HG03064 (cell line): ENCODE measurements around the gene FKBP6.
"Not testable (repeated sequence)": the region's sequence is repeated elsewhere in the genome, so short reads cannot be mapped to it uniquely, and the experiment has no call there.

Experiments used
- ATAC-seq: cut with Tn5 transposase; IDR thresholded peaks from one replicate; pipeline ENCODE4 v1.9.1; 2021; ENCODE audit warnings: low read depth; ENCODE audit not compliant: unreplicated experiment

The FKBP6 gene

DNA sequence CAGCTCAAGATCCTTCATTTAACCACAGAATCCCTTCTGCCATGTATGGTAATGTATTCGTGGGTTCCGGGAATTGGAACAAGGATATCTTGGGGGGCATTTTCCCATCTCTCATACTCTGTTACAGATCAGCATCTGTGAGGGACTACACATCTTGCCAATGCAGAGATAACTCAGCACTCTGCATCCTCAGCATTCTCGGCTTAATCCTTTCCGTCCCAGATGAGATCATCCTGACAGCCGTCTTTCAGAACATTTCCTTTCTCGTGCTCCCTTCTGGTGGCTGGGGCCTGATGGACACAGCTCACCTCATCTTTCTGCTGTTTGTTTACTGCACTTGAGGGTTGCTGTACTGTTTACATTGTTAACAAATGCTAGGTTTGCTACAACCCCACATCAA, 25.3 kb downstream of the FKBP6 start:
- no peak for ATAC-seq

DNA sequence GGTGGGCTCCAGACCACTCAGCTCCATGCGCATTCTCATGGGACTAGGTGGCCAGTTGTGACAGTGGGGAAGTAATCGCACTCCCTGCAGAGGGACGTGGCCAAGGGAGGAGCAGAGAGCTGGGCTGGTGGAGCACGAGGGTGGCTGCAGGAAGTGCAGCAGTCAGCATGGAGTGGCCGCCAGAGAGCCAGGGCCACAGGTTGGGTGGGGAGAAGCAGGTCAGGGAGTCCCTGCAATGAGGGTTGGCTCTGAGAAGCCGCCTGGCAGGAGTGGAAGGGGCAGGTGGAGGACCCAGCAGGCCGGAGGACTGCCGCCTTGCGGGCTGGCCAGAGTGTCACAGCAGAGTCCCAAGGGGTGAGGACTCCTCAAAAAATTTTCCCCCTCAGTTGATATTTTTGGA, 26.2 kb downstream of the FKBP6 start:
- no peak for ATAC-seq

DNA sequence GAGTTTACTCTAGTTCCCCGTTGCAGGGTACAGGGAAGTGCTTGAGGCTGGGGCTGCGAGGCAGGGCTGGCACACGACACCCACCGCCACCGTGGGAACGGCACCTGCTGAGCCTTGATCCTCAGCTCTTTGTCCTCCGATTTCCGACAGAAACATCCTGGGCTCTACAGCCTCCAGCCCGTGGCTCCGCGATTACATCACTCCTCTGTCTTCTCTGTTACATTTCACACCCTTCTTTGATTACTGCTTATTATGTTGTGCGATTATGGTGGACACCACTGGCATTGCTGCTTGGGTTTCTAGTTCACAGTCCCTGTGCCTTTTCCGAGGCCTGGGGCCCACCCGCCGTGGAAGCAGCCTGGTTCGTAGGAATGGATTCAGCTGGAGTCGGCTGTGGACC, 26.9 kb downstream of the FKBP6 start:
- ATAC-seq, result no peak

DNA sequence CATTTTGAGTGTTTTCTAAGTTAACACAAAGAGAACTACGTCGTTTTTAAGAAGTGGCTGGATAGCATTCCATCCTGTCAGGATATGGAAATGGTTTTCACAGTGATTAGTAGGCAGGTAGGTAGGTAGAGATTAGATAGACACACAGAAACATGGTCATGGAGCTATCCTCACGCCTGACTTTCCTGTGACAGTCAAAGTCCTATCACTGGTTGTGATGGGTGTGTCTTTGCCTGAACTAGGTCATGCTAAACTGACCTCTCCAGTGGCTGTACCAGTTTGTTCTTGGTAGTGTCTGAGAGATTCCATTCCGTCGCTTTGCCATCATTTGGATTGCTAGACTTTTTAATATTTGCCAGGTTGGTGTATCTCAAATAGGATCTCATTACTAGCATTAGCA, 28.2 kb downstream of the FKBP6 start:
- no peak for ATAC-seq

DNA sequence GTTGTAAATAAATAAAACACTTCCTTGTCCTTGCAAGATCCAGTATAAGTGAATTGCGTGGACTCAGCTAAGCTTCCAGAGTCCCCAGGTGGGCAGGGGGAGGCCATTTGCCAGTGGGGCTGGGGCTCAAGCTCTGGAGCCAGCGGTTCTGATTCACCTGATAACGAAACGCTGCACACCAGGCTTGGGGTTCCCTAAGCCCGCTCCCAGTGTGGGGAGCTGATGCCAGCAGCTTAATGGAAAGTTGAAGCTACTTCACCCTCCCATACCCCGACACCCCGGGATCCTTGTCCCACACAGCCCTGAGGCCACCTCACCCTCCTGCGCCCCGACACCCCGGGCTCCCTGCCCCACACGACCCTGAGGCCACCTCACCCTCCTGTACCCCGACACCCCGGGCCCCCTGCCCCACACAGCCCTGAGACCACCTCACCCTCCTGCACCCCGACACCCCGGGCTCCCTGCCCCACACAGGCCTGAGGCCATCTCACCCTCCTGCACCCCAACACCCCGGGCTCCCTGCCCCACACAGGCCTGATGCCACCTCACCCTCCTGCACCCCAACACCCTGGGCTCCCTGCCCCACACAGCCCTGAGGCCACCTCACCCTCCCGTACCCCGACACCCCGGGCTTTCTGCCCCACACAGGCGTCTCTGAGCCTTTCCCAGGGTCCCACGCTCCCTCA, 30.8 kb downstream of the FKBP6 start:
- ATAC-seq, result no peak

DNA sequence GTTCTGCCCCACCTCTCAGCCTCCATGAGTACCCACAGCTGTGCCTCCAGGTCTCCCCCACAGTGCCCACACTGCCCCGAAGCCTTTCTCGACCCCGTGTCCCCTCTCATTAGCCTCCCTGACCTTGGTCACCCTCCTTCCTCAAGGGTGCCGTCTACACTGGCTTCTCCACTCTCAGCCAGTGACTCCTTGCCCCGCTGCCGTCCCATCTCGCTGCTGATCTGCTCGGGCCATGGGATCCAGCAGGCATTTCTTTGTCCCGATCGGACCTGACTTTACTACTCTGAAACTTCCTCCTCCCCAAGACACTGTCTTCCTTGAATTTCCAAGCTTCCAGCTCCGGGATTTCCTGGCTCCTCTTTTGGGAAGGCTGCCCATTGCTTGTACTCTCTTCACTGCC, 31.3 kb downstream of the FKBP6 start:
- no peak for ATAC-seq

DNA sequence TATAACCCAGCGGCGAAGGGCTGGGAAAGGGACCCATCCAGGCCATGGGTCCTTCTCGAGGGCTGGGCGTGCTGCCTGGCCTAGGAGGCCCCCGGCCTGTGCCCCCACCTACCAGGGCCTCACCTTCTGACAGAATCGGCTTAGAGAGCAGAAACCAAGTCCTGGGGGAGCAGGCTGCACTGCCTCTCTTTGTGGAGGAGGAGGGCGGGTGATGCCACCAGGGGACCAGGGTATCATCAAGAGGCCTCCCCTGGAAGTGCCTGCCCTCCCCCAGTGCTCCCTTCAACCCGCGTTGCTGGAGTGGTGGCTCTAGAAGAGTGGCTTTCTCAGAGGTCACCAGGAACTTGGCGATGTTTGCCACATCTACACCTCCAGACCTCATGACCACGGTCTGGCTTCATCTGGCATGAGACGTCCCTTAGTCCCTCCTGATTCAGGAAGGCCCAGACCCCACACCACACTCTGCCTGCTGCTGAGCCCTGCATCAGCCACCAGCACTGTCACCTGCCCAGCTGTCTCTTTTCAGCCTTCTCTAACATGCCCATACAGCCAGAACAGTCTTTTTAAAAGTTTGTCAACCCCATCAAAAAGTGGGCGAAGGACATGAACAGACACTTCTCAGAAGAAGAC, 31.9 kb downstream of the FKBP6 start:
- no peak for ATAC-seq

DNA sequence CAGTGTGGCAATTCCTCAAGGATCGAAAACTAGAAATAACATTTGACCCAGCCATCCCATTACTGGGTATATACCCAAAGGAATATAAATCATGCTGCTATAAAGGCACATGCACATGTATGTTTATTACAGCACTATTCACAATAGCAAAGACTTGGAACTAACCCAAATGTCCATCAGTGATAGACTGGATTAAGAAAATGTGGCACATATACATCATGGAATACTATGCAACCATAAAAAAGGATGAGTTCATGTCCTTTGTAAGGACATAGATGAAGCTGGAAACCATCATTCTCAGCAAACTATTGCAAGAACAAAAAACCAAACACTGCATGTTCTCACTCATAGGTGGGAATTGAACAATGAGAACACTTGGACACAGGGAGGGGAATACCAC, 32.6 kb downstream of the FKBP6 start:
- ATAC-seq, result not testable (repeated sequence)

DNA sequence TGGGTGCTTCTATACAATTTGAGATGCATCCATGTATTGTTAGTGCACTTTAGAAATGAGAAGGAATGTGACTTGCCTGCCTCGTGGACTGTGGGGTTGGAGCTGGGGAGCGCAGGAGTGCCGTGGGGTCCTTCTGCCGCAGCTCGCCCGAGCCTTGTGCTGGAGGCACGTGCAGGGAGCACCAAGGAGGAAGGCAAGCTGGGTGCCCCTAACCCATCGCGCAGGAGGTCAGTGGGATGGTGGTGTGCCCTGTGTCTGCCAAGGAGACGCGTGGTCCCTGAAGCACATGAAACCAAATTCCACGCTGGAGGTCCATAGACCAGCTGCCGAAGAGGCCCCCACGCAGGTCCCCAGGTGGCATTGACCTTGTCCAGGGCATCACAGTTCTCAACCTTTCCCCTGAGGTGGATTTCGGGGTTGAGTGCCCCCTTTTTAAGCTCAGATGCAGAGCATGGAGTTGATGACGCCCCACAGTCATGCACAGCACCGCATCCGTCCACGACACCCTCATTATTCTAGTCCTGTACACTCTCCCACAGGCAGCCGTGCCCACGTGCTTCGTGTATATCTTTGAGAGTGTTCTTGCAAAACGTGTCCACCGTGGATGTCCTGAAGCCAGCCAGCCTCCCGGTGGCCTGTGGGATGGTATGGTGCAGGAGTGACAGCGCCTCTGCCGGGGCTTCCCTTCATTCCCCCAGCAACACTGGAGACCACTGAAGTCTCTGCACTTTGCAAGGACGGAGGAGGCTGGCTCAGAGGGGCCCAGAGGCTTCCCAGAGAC, 35.5 kb downstream of the FKBP6 start:
- no peak for ATAC-seq

DNA sequence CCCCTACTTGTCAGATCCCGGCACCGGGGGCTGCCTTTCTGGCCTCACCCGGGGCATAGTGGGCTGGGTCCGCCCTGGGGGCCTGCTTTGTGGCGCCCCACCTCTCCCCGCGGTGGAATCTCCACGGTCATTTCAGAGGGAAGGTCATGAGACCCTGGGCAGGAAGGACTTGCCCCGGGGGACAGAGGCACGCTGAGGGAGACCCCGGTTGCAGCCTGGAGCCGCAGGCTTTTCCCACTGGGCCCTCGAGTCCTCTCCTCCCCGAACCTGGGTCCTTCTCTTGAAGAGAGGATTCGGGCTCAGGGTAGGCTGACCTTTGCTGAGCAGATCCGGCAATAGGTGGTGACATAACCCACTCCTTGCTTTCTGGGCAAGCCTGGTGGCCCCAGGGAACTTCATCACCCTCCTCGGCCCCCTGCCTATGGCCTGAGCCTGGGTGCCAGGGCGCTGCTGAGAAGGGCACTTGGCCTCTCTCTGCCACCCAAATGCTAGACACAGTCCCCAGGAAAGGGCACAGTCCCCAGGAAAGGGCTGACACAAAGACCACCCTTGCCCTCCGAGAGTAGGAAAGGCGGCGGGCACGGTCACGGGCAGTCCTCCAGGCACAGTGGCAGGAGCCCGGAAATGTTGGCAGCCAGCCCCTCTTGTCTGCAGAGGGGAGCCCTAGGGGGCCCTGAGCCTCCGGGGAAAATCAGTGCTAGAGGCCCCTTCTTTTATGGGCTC, 36.2 kb downstream of the FKBP6 start:
- no peak for ATAC-seq

DNA sequence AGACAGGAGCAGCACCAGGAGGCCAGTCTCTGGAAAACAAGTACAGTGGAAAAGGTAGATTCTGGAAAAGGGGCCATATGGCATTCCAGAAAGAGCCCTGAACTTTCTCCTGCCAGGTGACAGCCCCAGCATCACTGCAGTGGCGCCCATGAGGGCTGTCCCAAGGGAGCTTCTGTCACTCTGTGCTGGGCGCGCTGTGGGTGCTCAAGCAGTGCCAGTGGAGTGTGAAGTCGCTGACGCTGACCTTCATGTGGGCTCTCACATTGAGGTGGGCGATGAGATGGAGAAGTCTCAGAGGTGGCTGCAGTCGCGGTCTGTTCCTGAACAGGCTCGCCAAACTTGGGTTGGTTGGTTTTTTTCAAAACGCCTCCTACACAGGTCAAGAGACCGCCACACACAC, 38.2 kb downstream of the FKBP6 start:
- ATAC-seq, result no peak

DNA sequence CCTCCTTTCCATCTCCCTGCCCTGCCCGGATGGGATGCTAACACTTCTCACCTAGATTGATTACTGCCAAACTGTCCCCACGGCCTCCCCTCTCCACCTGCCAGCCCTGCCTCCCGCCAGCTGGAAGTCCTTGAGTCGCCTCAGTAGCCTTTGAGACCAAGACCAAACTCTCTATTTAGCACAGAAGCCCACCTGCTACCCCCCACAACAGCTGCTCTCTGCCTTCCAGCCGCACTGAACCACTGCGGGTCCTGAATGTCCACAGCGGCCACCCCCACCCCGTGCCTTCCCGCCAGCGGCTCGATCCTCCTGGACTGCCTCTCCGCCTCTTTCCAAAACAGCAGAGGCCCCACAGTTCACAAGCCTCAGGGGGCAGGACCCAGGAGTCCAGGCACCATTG, 39.0 kb downstream of the FKBP6 start:
- no peak for ATAC-seq

DNA sequence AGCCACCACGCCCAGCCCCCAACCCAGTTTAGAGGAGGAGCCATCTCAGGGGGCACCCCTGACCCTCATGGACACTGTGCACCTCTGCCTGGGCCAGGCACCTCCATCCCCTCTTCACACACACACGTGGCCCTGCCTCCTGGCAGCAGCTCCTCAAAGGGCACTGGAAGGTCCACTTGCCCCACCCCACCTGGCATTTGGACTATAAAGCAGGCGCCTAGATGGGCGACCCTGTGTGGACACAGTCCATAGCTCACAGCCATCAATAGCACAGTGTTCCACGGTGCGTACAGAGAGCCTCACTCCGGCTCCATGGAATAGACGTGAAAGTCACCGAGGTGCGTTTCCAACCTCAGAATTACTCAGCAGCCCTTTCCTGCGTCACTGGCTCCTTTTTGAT, 41.0 kb downstream of the FKBP6 start:
- no peak for ATAC-seq

DNA sequence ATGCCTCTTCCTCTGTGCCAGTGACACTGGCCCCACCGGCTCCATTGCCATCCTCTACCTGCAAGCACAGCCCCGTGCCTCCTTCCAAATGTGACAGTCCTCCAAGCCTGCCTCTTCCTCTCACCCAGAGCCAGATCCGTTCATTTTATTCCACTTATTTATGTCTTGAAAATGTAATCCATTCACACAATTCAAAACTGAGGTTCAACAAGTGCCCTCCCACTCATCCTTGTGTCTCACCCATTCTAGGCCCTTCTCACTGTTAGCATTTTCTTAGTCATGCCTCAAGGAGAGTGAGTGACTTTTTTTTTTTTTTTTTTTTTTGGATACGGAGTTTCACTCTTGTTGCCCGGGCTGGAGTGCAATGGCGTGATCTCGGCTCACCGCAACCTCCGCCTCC, 41.7 kb downstream of the FKBP6 start:
- no peak for ATAC-seq

DNA sequence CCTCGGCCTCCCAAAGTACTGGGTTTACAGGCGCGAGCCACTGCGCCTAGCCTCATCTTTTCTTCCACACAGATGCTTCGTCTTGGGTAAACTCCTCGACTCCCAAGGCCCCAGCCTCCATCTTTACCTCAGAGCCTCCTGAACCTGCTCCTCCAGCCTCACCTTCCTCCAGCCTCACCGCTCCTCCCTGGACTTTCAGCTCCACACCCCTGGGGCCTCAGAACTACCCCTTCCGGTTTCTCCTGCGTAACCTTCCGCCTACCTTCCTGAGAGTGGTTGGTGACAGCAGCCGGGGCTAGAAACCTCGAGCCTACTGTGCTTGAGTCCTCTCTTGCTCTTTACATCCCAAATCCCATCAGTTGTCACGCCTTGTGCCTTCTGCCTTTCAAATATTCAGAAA, 45.8 kb downstream of the FKBP6 start:
- no peak for ATAC-seq

DNA sequence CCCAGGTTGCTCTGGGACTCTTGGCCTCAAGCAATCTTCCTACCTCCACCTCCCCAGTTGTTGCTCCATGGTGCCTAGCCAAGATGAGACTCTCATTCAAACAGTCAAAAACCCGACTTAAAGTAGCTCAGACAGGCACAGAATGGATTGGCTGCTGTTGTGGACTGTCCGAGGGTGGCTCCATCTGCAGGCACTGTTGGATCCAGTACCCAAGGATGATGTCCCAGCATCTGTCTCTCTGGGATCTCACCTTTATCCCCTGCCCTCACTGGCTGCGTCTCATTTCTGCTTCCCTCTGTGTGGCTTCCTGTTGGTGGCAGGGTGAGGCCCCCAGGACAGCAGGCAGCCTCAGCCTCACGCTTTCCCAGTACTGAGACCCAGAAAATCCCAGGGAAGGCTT, 48.3 kb downstream of the FKBP6 start:
- not testable (repeated sequence) for ATAC-seq

DNA sequence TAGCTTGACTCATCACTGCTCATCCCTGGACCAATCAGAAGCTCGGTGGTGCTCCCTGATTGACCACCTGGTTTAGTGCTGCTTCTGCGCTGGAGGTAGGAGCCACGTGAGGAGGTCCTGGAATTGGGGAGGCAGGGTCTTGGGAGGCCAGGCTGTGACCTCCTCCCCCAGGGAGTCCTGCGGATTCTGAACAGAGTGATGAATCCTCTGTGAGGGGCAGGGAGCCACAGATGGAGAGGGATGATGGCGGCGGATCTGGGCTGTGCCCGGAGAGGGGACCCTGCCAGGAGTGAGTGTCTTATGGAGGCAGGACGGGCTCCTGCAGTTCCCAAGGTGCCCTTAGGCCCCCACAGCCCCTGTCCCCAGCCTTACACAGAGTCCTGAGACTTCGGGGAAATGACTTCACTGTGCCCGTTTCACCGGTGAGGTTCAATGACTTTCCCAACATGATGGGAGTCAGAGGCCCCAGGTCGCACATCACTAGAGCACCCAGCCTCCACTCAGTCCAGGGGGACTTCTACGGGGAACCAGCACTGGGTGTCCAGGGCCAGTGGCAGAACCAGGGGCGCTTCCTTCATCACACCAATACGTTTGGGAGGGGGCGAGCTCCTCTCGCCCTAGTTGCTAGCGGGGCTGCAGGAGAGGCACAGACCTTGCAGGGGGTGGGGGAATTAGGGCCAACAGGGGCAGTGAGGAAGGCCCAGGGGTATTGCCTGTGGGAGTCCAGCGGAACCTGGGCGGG, 48.9 kb downstream of the FKBP6 start:
- ATAC-seq, result no peak

DNA sequence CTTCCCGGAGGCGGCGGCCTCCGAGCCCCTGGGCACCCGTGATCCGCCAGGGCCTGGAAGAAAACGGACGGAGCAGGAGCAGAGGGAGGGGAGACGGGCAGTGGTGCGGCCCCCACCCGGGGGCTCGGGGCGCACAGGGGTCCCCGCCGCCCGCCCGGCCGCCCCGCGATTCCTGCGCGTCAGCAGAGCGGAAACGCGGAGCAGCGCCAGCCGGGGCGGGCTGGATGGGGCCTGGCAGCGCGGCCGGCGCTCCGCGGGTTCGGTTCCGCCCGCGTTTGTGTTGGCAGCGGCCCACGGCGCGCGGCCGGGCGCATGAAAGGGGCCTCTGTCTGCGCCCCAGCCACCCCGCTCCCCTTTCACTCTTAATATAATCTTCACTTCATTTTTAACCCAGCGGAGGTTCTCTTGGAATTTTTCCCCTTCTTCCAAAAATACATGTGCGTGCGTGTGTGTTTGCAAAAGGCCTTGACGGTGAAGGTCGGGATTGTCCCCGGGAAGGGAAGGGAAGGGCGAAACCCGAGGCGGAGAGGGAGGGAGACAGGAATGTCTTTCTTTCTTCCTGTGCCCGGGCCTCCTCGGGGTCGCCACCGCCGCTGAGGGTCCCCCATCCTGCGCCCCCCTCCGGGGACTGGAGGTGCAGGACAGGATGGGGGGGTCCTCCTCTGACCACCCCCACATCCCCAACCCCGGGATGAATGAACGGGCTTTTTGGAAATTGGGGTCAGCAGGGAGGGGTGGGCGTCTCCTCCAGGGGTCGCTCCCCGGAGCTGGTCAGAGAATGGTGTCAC, 49.6 kb downstream of the FKBP6 start:
- ATAC-seq, result not testable (repeated sequence)

DNA sequence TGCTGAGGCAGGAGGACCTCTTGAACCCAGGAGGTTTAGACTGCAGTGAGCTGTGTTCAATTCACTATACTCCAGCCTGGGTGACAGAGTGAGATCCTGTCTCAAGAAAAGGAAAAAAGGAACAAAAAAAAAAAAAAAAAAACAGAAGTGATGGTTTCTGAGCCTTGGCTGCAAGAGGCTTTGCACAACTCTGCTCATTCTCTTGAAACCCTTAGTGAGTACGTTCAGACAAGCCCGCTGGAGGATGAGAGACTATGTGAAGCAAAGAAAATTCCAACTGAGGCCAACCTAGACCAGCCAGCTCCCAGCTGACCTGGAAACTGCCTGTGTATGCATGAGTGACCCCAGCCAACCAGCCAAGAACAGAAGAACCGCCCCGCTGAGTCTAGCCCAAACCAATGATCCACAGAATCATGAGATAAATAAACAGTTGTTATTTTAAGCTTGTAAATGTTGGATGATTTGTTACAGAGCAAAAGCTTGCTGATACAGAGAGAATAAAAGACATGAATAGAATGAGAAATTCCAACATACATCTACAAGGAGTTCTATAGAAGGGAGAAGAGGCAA, 55.1 kb downstream of the FKBP6 start:
- ATAC-seq, result no peak
